Measurements from ENCODE around the gene SARDH. TPM values are rescaled to one million over a fixed set of nuclear protein-coding genes. Genes with fewer than 3 reads are reported as not detected.

Gene SARDH
- total and polyA plus RNA-seq, 2 donors (not counting 1 experiment from before 2014, with no cell fraction given): 2.5 to 4.8 TPM

DNA sequence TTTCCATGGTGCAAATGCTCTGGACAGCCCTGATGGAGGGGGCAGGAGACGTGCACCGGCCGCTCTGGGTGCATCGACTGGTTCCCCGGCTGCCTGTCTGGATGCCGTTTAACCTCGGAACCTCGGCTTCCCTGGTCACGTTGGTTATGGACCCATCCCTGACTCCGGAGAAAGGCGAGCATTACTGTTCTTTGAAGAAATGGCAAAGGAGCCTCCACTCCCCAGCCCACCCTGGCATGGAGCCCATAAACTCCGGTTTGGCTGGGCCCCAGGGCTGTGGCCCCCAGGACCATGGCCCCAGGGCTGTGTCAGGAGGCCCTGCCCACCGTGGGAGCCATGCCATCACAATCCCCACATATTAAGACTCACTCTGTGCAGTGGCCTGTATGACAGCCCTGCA lies 73.1 kb downstream of the SARDH start:
- no peak overlapping the region for H3K4me2 ChIP-seq (ENCODE audit: extremely low read depth, insufficient read depth, low read length)
- H4K20me1 ChIP-seq (ENCODE audit: control insufficient read depth, extremely low read depth, insufficient read depth, low read length): no peaks in the 10 kb centered on the region
- no peaks in the 10 kb centered on the region for H3K27me3 ChIP-seq (ENCODE audit: control insufficient read depth, insufficient read depth, low read length)
- no peak for TF ChIP-seq CTCF (conservative IDR thresholded peaks at IDR 0.05 in 1 of 2, IDR thresholded peaks at IDR 0.05 in 1 of 2; ENCODE audit: low read depth in 1 of 2, low read length in 2 of 2)
- TF ChIP-seq EZH2 (IDR thresholded peaks at IDR 0.05; ENCODE audit: low read length, missing control alignments): no peak
- H3K4me3 ChIP-seq (replicated peaks in 1 of 4; ENCODE audit: control extremely low read depth in 1 of 4, insufficient read depth in 1 of 4, low read depth in 3 of 4, low read length in 4 of 4): no peak overlapping the region
- no peak overlapping the region for H3K9ac ChIP-seq (ENCODE audit: insufficient read depth, low read length)
- no peak overlapping the region for H3K27ac ChIP-seq (ENCODE audit: insufficient read depth, low read length)
- no peaks in the 10 kb centered on the region for H3K9me3 ChIP-seq (ENCODE audit: control insufficient read depth, insufficient read depth, low read depth, low read length)
- no peaks in the 10 kb centered on the region for H3K4me1 ChIP-seq (ENCODE audit: control insufficient read depth, extremely low read depth, insufficient read depth, low read length)
- no peak overlapping the region for H2AFZ ChIP-seq (ENCODE audit: low read length)
- no peaks in the 10 kb centered on the region for H3K79me2 ChIP-seq (ENCODE audit: control insufficient read depth, insufficient read depth, low read length)
- no peak for DNase-seq (ENCODE audit: low read depth in 2 of 2)
- H3K36me3 ChIP-seq (ENCODE audit: control insufficient read depth, insufficient read depth, low read length): no peaks in the 10 kb centered on the region

DNA sequence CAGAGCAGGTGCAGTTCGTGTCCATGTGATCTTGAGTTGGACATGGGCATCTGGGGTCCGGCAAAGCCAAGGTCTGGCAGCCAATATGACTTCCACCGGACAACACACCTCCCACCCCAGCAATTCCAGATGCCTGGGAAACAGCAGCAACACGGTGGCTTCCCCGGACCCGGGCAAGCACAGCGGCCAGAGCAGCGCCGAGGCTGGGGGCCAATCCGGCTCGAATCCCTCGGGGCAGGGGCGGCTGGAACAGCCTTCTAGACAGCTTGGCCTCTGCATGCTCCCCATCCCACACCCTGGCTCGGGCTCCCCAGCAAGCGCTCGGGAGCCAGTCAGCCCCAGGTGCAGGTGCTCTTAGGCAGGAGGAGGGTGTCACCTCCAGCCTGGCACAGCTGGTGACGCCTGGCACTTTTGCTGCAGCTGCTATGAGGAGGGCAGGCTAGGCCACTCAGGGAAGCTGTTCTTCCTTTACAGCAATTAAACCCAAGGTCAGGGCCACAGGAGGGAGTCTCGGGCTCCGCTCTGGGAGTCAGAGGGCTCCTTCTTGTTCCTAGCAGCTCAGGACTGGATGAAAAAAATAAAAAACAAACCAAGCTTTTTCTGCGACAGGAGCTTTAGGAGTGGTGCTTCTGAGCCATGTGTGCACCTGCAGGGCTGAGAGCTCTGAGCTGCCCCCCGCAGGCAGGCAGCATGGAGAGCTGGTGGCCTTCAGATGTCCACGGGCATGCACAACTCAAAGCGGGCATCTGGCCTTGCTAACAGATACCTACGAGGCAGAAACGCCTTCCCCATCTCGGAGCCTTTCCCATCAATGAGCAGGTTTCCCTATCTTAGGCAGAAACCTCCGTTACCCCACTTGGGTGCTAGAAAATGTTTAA lies 73.7 kb downstream of the SARDH start:
- no peak for TF ChIP-seq EZH2 (IDR thresholded peaks at IDR 0.05; ENCODE audit: low read length, missing control alignments)
- peak in 1 of 2 donors; percentile 4 for TF ChIP-seq CTCF (conservative IDR thresholded peaks at IDR 0.05 in 1 of 2, IDR thresholded peaks at IDR 0.05 in 1 of 2; ENCODE audit: low read depth in 1 of 2, low read length in 2 of 2)
- no peak overlapping the region for H3K27ac ChIP-seq (ENCODE audit: insufficient read depth, low read length)

GRCh38 chr9:133661846-133662540 lies 76.2 kb downstream of the SARDH start:
- H3K9ac ChIP-seq (ENCODE audit: insufficient read depth, low read length): no peak overlapping the region
- H3K4me2 ChIP-seq (ENCODE audit: extremely low read depth, insufficient read depth, low read length): no peak overlapping the region
- no peak overlapping the region for H2AFZ ChIP-seq (ENCODE audit: low read length)
- H3K27ac ChIP-seq (ENCODE audit: insufficient read depth, low read length): no peak overlapping the region
- no peaks in the 10 kb centered on the region for H3K36me3 ChIP-seq (ENCODE audit: control insufficient read depth, insufficient read depth, low read length)
- H3K9me3 ChIP-seq (ENCODE audit: control insufficient read depth, insufficient read depth, low read depth, low read length): no peaks in the 10 kb centered on the region
- no peaks in the 10 kb centered on the region for H3K79me2 ChIP-seq (ENCODE audit: control insufficient read depth, insufficient read depth, low read length)
- no peaks in the 10 kb centered on the region for H3K4me1 ChIP-seq (ENCODE audit: control insufficient read depth, extremely low read depth, insufficient read depth, low read length)
- H3K4me3 ChIP-seq (replicated peaks in 1 of 4; ENCODE audit: control extremely low read depth in 1 of 4, insufficient read depth in 1 of 4, low read depth in 3 of 4, low read length in 4 of 4): no peak overlapping the region
- H3K27me3 ChIP-seq (ENCODE audit: control insufficient read depth, insufficient read depth, low read length): no peaks in the 10 kb centered on the region
- peak in 1 of 2 donors; percentile 31 for DNase-seq (ENCODE audit: low read depth in 2 of 2)
- no peaks in the 10 kb centered on the region for H4K20me1 ChIP-seq (ENCODE audit: control insufficient read depth, extremely low read depth, insufficient read depth, low read length)
- TF ChIP-seq EZH2 (IDR thresholded peaks at IDR 0.05; ENCODE audit: low read length, missing control alignments): no peak
- no peak for TF ChIP-seq CTCF (conservative IDR thresholded peaks at IDR 0.05 in 1 of 2, IDR thresholded peaks at IDR 0.05 in 1 of 2; ENCODE audit: low read depth in 1 of 2, low read length in 2 of 2)

More for the DNA sequence above, 73.7 kb downstream of the SARDH start:
- no peaks in the 10 kb centered on the region for H3K4me1 ChIP-seq (ENCODE audit: control insufficient read depth, extremely low read depth, insufficient read depth, low read length)
- H3K4me2 ChIP-seq (ENCODE audit: extremely low read depth, insufficient read depth, low read length): no peak overlapping the region
- DNase-seq (ENCODE audit: low read depth in 2 of 2): no peak
- no peaks in the 10 kb centered on the region for H3K79me2 ChIP-seq (ENCODE audit: control insufficient read depth, insufficient read depth, low read length)
- no peak overlapping the region for H2AFZ ChIP-seq (ENCODE audit: low read length)
- H3K36me3 ChIP-seq (ENCODE audit: control insufficient read depth, insufficient read depth, low read length): no peaks in the 10 kb centered on the region
- H3K4me3 ChIP-seq (replicated peaks in 1 of 4; ENCODE audit: control extremely low read depth in 1 of 4, insufficient read depth in 1 of 4, low read depth in 3 of 4, low read length in 4 of 4): no peak overlapping the region
- H3K27me3 ChIP-seq (ENCODE audit: control insufficient read depth, insufficient read depth, low read length): no peaks in the 10 kb centered on the region
- no peak overlapping the region for H3K9ac ChIP-seq (ENCODE audit: insufficient read depth, low read length)
- no peaks in the 10 kb centered on the region for H3K9me3 ChIP-seq (ENCODE audit: control insufficient read depth, insufficient read depth, low read depth, low read length)
- H4K20me1 ChIP-seq (ENCODE audit: control insufficient read depth, extremely low read depth, insufficient read depth, low read length): no peaks in the 10 kb centered on the region

Measured in fibroblast of lung (primary cell).